HG03135 (cell line): ENCODE data around the gene GPATCH2L.

ENCODE experiments used
- ATAC-seq: cut with Tn5 transposase; IDR thresholded peaks from one replicate; pipeline ENCODE4 v1.9.1; 2021; ENCODE audit warnings: mild to moderate bottlenecking, moderate library complexity; ENCODE audit not compliant: unreplicated experiment

GPATCH2L gene

GRCh38 chr14:76195003-76195402 is 43.3 kb downstream of the GPATCH2L start:
- ATAC-seq: no peak

GRCh38 chr14:76196980-76197695 is 45.4 kb downstream of the GPATCH2L start:
- ATAC-seq: no peak

- no peak for ATAC-seq
These were observed 49.4 kb downstream of the GPATCH2L start for GRCh38 chr14:76201162-76201561.

- ATAC-seq: peak; percentile 58
These were observed 51.6 kb downstream of the GPATCH2L start for GRCh38 chr14:76203086-76204001.

GRCh38 chr14:76204461-76205230 is 52.9 kb downstream of the GPATCH2L start:
- no peak for ATAC-seq

GRCh38 chr14:76205708-76206107 is 54.0 kb downstream of the GPATCH2L start:
- no peak for ATAC-seq

GRCh38 chr14:76208340-76208739 is 56.6 kb downstream of the GPATCH2L start:
- no peak for ATAC-seq

- ATAC-seq: no peak
These were observed 60.5 kb downstream of the GPATCH2L start for GRCh38 chr14:76212242-76212641.

GRCh38 chr14:76217179-76217578 is 65.5 kb downstream of the GPATCH2L start:
- ATAC-seq: no peak

GRCh38 chr14:76218662-76219061 is 66.9 kb downstream of the GPATCH2L start:
- no peak for ATAC-seq

- ATAC-seq: no peak
These were observed 68.2 kb downstream of the GPATCH2L start for GRCh38 chr14:76219873-76220272.

- no peak for ATAC-seq
These were observed 75.8 kb downstream of the GPATCH2L start for GRCh38 chr14:76227450-76228050.

GRCh38 chr14:76228138-76228537 is 76.4 kb downstream of the GPATCH2L start:
- no peak for ATAC-seq

- ATAC-seq: no peak
These were observed 81.1 kb downstream of the GPATCH2L start for GRCh38 chr14:76232800-76233199.

GRCh38 chr14:76235628-76236027 is 83.9 kb downstream of the GPATCH2L start:
- no peak for ATAC-seq

- ATAC-seq: no peak
These were observed 84.7 kb downstream of the GPATCH2L start for GRCh38 chr14:76236172-76237130.

- no peak for ATAC-seq
These were observed 85.7 kb downstream of the GPATCH2L start for GRCh38 chr14:76237349-76237990.

- ATAC-seq: no peak
These were observed 93.4 kb downstream of the GPATCH2L start for GRCh38 chr14:76245097-76245496.

- ATAC-seq: no peak
These were observed 98.6 kb downstream of the GPATCH2L start for GRCh38 chr14:76250302-76250701.
